ENCODE results near the gene PLEKHG5. TPM values are rescaled to one million over a fixed set of nuclear protein-coding genes. Genes with fewer than 3 reads are reported as not detected.
A peak's percentile ranks its signal among the peaks of the same experiment; 100 is the strongest.
"Not testable (repeated sequence)": the region's sequence is repeated elsewhere in the genome, so short reads cannot be mapped to it uniquely, and the experiment has no call there.

Gene PLEKHG5
- total RNA-seq, 1 donor from 2014 or later, result 24.5 TPM

GRCh38 chr1:6461538-6462411 lies 29.7 kb downstream of the PLEKHG5 start:
- DNase-seq, result no peak

GRCh38 chr1:6461051-6461530 lies 30.4 kb downstream of the PLEKHG5 start:
- no peak for DNase-seq

GRCh38 chr1:6460301-6461050 lies 31.0 kb downstream of the PLEKHG5 start:
- no peak for DNase-seq

- DNase-seq, result no peak
Observed at GRCh38 chr1:6459850-6460265, 31.6 kb downstream of the PLEKHG5 start.

GRCh38 chr1:6456800-6457466 lies 34.5 kb downstream of the PLEKHG5 start:
- DNase-seq, result no peak

GRCh38 chr1:6455752-6456520 lies 35.5 kb downstream of the PLEKHG5 start:
- not testable (repeated sequence) for DNase-seq

GRCh38 chr1:6454856-6455751 lies 36.4 kb downstream of the PLEKHG5 start:
- DNase-seq, result no peak

- DNase-seq, result peak; percentile 52
Observed at GRCh38 chr1:6453895-6454855, 37.3 kb downstream of the PLEKHG5 start.

- no peak for DNase-seq
Observed at GRCh38 chr1:6450943-6451373, 40.5 kb downstream of the PLEKHG5 start.

GRCh38 chr1:6450486-6450885 lies 41.0 kb downstream of the PLEKHG5 start:
- not testable (repeated sequence) for DNase-seq

- DNase-seq, result no peak
Observed at GRCh38 chr1:6450005-6450450, 41.4 kb downstream of the PLEKHG5 start.

GRCh38 chr1:6448749-6449631 lies 42.5 kb downstream of the PLEKHG5 start:
- peak; percentile 58 for DNase-seq

- peak; percentile 30 for DNase-seq
Observed at GRCh38 chr1:6447818-6448748, 43.4 kb downstream of the PLEKHG5 start.

- no peak for DNase-seq
Observed at GRCh38 chr1:6447016-6447817, 44.2 kb downstream of the PLEKHG5 start.

- no peak for DNase-seq
Observed at GRCh38 chr1:6446665-6447015, 44.8 kb downstream of the PLEKHG5 start.

- not testable (repeated sequence) for DNase-seq
Observed at GRCh38 chr1:6445929-6446328, 45.5 kb downstream of the PLEKHG5 start.
